ENCODE results near the gene CIAO3.

Gene CIAO3

GRCh38 chr16:684071-684794 lies 56.6 kb downstream of the CIAO3 start, which contains the start of gene JMJD8 (continued):
- TF ChIP-seq WT1 (tag by site-specific recombination; IDR thresholded peaks at IDR 0.05) (peak; percentile 45), SP2 (tag by site-specific recombination; IDR thresholded peaks at IDR 0.05) (peak; percentile 95), ZBTB11 (tag by site-specific recombination; conservative IDR thresholded peaks at IDR 0.05; ENCODE audit: low read depth) (peak; percentile 87), GLIS2 (tag by site-specific recombination; IDR thresholded peaks at IDR 0.05) (peak; percentile 84), ZNF140 (tag by site-specific recombination; IDR thresholded peaks at IDR 0.05) (no peak), ZNF302 (tag by site-specific recombination; IDR thresholded peaks at IDR 0.05; ENCODE audit: low read depth) (no peak), KLF16 (tag by site-specific recombination; IDR thresholded peaks at IDR 0.05) (no peak), ZNF2 (tag by site-specific recombination; IDR thresholded peaks at IDR 0.05) (peak; percentile 64), ZNF514 (tag by site-specific recombination; IDR thresholded peaks at IDR 0.05) (no peak), SETDB1 (IDR thresholded peaks at IDR 0.05; ENCODE audit: insufficient read length, low read length) (no peak), ZNF624 (tag by site-specific recombination; IDR thresholded peaks at IDR 0.05) (no peak), PATZ1 (tag by site-specific recombination; IDR thresholded peaks at IDR 0.05) (peak; percentile 81), ZNF777 (tag by site-specific recombination; IDR thresholded peaks at IDR 0.05; ENCODE audit: borderline replicate concordance) (no peak), KLF9 (tag by site-specific recombination; IDR thresholded peaks at IDR 0.05; ENCODE audit: low read depth) (peak; percentile 13; the same call in 1 of the 2 replicates), PRDM4 (tag by site-specific recombination; IDR thresholded peaks at IDR 0.05) (peak; percentile 16; the same call in 1 of the 2 replicates), ZNF211 (tag by site-specific recombination; IDR thresholded peaks at IDR 0.05; ENCODE audit: low read depth) (no peak), ZNF394 (tag by site-specific recombination; IDR thresholded peaks at IDR 0.05; ENCODE audit: borderline replicate concordance) (peak; percentile 38; the same call in 1 of the 2 replicates), ZNF248 (tag by site-specific recombination; IDR thresholded peaks at IDR 0.05) (no peak), KLF7 (tag by site-specific recombination; IDR thresholded peaks at IDR 0.05; ENCODE audit: borderline replicate concordance) (peak; percentile 70), ZNF639 (tag by site-specific recombination; IDR thresholded peaks at IDR 0.05) (peak; percentile 28; the same call in 1 of the 2 replicates), ZNF449 (tag by site-specific recombination; IDR thresholded peaks at IDR 0.05) (peak; percentile 58; the same call in 1 of the 2 replicates), ZNF629 (tag by site-specific recombination; IDR thresholded peaks at IDR 0.05) (peak; percentile 67), KLF17 (tag by site-specific recombination; IDR thresholded peaks at IDR 0.05) (peak; percentile 93), ZNF555 (tag by site-specific recombination; conservative IDR thresholded peaks at IDR 0.05) (no peak), HOXA7 (CRISPR knock-in tag; IDR thresholded peaks at IDR 0.05; ENCODE audit: borderline replicate concordance) (no peak), KLF10 (tag by site-specific recombination; IDR thresholded peaks at IDR 0.05) (peak; percentile 48; the same call in 1 of the 2 replicates), ZNF521 (tag by site-specific recombination; IDR thresholded peaks at IDR 0.05) (no peak)
